Heart left ventricle (tissue), 13 donors: Measurements from ENCODE around the gene SALL1.

ENCODE experiments used
- POLR2A ChIP-seq, 2 donors: fragments of 450-650 bp; IDR thresholded peaks; one replicate each; pipeline ENCODE4 v1.6.1; 2017; ENCODE audit warnings: antibody characterized with exemption in 2 of 2, mild to moderate bottlenecking in 2 of 2, moderate library complexity in 2 of 2
- TF ChIP-seq, protein P1 (sequence below), 12 donors: fragments of 200-600 bp; sonication (generic) in 4 of 12; IDR thresholded peaks; one replicate each; pipeline versions ENCODE4 v1.5.0 to v1.8.0; 2018 to 2022; ENCODE audit warnings: antibody characterized with exemption in 12 of 12, mild to moderate bottlenecking in 5 of 12
- donor health status: ischemic (EF 13 %, LVEDD 7.1; RV severe dilation, severe dysfunction).
- donor health status: DM: no; HTN: yes; CAD: no.
- donor health status: DM: no; HTN: no; CAD: no.
- donor health status: ischemic (EF 25% LVEDD 6.9; RV normal size, moderate dysfunction).
- donor health status: ischemic (EF 25% LVEDD 5.7; RV mildly dilated, moderate dysfunction).
- donor health status: ischemic (EF 35%, LVEDD 5.7; RV mildly dilated, moderate dysfunction).
- donor health status: nonischemic (EF 11% LVEDD 7.7; RV severe dilation, severe dysfunction).
- donor health status: DM: yes; HTN: yes; CAD: no.
- donor health status: PGD.
- donor health status: ischemic (EF 29% LVEDD 5.4; RV normal size, mild dysfunction).
- donor health status: nonischemic (EF 23%, LVEDD 6.1; RV moderate dilation, normal function).

DNA sequence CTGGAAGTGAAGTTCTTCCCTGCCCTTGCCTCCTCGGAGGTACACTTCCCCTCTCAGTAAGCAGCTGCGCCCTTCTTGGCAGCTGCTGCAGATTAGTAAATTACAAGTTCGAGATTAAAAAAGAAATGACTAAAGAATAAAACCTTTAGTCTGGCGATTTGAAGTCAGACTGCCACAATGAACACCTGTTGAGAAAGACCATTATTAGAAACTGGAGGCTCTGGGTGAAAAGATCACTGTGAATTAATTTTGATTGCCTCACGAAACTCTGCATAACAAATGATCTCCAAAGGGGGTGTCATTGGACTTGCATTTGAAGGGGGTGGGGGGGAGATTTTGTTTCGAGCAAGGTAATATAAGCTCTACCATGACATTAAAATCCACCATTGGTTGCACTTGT is 39.3 kb downstream of the SALL1 start:
- TF ChIP-seq, protein P1, sequence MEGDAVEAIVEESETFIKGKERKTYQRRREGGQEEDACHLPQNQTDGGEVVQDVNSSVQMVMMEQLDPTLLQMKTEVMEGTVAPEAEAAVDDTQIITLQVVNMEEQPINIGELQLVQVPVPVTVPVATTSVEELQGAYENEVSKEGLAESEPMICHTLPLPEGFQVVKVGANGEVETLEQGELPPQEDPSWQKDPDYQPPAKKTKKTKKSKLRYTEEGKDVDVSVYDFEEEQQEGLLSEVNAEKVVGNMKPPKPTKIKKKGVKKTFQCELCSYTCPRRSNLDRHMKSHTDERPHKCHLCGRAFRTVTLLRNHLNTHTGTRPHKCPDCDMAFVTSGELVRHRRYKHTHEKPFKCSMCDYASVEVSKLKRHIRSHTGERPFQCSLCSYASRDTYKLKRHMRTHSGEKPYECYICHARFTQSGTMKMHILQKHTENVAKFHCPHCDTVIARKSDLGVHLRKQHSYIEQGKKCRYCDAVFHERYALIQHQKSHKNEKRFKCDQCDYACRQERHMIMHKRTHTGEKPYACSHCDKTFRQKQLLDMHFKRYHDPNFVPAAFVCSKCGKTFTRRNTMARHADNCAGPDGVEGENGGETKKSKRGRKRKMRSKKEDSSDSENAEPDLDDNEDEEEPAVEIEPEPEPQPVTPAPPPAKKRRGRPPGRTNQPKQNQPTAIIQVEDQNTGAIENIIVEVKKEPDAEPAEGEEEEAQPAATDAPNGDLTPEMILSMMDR (IDR thresholded peaks at IDR 0.05): no peak
- TF ChIP-seq POLR2A (IDR thresholded peaks at IDR 0.05): no peak
